ENCODE measurements around the gene RAPGEF1. TPM values are rescaled to one million over a fixed set of nuclear protein-coding genes. Genes with fewer than 3 reads are reported as not detected.

The RAPGEF1 gene
- total and polyA plus RNA-seq, 2 donors (not counting 3 experiments of a cell fraction or from before 2014, with no cell fraction given), result 50.0 to 124 TPM

DNA sequence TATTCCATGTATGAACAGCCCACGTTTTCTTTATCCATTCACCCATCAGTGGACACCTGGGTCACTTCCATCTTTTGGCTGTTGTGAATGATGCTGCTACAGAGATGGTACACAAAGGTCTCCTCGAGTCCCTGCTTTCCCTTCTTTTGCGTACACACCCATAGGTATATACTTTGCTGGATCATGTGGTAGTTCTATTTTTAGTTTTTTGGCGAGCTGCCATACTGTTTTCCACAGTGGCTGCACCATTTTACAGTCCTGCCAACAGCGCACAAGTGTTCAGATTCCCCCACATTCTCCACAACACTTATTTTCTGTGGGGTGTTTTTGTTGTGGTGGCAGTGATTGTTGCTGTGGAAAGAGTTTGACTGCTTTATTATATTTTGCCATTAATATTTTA is 16.2 kb downstream of the RAPGEF1 start:
- FAIRE-seq (no peak), DNase-seq (ENCODE audit: low read depth, low spot score) (no peak)
- no peak overlapping the region for H3K9ac ChIP-seq (replicated peaks; ENCODE audit: extremely low read depth, insufficient read depth, low read length)
- POLR2A ChIA-PET, result no interaction called here
- BruUV-seq (replicated peaks), result no TSS peak
- no peaks in the 10 kb centered on the region for H3K27me3 ChIP-seq (ENCODE audit: control insufficient read depth in 2 of 2, insufficient read depth in 2 of 2, low read length in 2 of 2)
- H3K4me3 ChIP-seq (replicated peaks in 1 of 3; ENCODE audit: insufficient read depth in 1 of 3, low read depth in 1 of 3, low read length in 3 of 3), result no peak overlapping the region
- H2AFZ ChIP-seq (ENCODE audit: low read depth, low read length), result no peak overlapping the region
- no peak overlapping the region for H3K27ac ChIP-seq (ENCODE audit: insufficient read depth, low read depth, low read length)
- dilution Hi-C loops (cut with MboI; ENCODE audit: extremely low pct_ligation_motif_present, low sequenced_read_pairs), result no loop called here
- H3K79me2 ChIP-seq (ENCODE audit: control insufficient read depth, insufficient read depth, low read length), result peaks cover 90% of the 10 kb centered on the region
- intact Hi-C loops (cut with micrococcal nuclease), result no loop called here
- no peaks in the 10 kb centered on the region for H3K9me1 ChIP-seq (replicated peaks; ENCODE audit: control insufficient read depth, extremely low read depth, insufficient read depth, low read length)
- H3K36me3 ChIP-seq (ENCODE audit: control insufficient read depth in 2 of 2, extremely low read depth in 1 of 2, insufficient read depth in 2 of 2, low read length in 2 of 2), result peaks cover 0 to 3% of the 10 kb centered on the region in 2 experiments
- CTCF ChIA-PET, result interaction anchor here (1.0 to 2.1 kb wide), 2 partner anchors 8 to 13 kb away, joined by 3 to 5 read pairs; no protein-coding TSS in a partner anchor
- H3K4me2 ChIP-seq (ENCODE audit: insufficient read depth, low read length), result no peak overlapping the region
- H3K9me3 ChIP-seq (replicated peaks; ENCODE audit: control insufficient read depth, insufficient read depth, low read length), result no peaks in the 10 kb centered on the region
- no peak for TF ChIP-seq MAX (IDR thresholded peaks at IDR 0.05; ENCODE audit: insufficient read depth, insufficient read length)
- no peak for TF ChIP-seq FOS (IDR thresholded peaks at IDR 0.05; ENCODE audit: borderline replicate concordance, insufficient read depth, low read length)
- no peaks in the 10 kb centered on the region for H4K20me1 ChIP-seq (replicated peaks; ENCODE audit: control insufficient read depth, extremely low read depth, insufficient read depth, low read length)
- H3K4me1 ChIP-seq (ENCODE audit: control insufficient read depth, extremely low read depth, insufficient read depth, low read length), result peaks cover 17% of the 10 kb centered on the region

- Histone ChIP-seq H3K9me3 (replicated peaks; ENCODE audit: control insufficient read depth, insufficient read depth, low read length) (no peaks in the 10 kb centered on the region), H3K27ac (ENCODE audit: insufficient read depth, low read depth, low read length) (no peak overlapping the region), H3K4me2 (ENCODE audit: insufficient read depth, low read length) (no peak overlapping the region), H3K79me2 (ENCODE audit: control insufficient read depth, insufficient read depth, low read length) (peaks cover 88% of the 10 kb centered on the region), H3K4me3 (replicated peaks in 1 of 3; ENCODE audit: insufficient read depth in 1 of 3, low read depth in 1 of 3, low read length in 3 of 3) (no peak overlapping the region), H3K9ac (replicated peaks; ENCODE audit: extremely low read depth, insufficient read depth, low read length) (no peak overlapping the region), H2AFZ (ENCODE audit: low read depth, low read length) (no peak overlapping the region), H4K20me1 (replicated peaks; ENCODE audit: control insufficient read depth, extremely low read depth, insufficient read depth, low read length) (no peaks in the 10 kb centered on the region), H3K36me3 (ENCODE audit: control insufficient read depth in 2 of 2, extremely low read depth in 1 of 2, insufficient read depth in 2 of 2, low read length in 2 of 2) (peaks cover 0 to 3% of the 10 kb centered on the region in 2 experiments), H3K4me1 (ENCODE audit: control insufficient read depth, extremely low read depth, insufficient read depth, low read length) (peaks cover 3% of the 10 kb centered on the region), H3K27me3 (ENCODE audit: control insufficient read depth in 2 of 2, insufficient read depth in 2 of 2, low read length in 2 of 2) (no peaks in the 10 kb centered on the region), H3K9me1 (replicated peaks; ENCODE audit: control insufficient read depth, extremely low read depth, insufficient read depth, low read length) (no peaks in the 10 kb centered on the region)
- BruUV-seq (replicated peaks), result no TSS peak
- no peak for DNase-seq (ENCODE audit: low read depth, low spot score)
- dilution Hi-C loops (cut with MboI; ENCODE audit: extremely low pct_ligation_motif_present, low sequenced_read_pairs), result no loop called here
- TF ChIP-seq, protein P1, sequence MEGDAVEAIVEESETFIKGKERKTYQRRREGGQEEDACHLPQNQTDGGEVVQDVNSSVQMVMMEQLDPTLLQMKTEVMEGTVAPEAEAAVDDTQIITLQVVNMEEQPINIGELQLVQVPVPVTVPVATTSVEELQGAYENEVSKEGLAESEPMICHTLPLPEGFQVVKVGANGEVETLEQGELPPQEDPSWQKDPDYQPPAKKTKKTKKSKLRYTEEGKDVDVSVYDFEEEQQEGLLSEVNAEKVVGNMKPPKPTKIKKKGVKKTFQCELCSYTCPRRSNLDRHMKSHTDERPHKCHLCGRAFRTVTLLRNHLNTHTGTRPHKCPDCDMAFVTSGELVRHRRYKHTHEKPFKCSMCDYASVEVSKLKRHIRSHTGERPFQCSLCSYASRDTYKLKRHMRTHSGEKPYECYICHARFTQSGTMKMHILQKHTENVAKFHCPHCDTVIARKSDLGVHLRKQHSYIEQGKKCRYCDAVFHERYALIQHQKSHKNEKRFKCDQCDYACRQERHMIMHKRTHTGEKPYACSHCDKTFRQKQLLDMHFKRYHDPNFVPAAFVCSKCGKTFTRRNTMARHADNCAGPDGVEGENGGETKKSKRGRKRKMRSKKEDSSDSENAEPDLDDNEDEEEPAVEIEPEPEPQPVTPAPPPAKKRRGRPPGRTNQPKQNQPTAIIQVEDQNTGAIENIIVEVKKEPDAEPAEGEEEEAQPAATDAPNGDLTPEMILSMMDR (IDR thresholded peaks at IDR 0.05; ENCODE audit: extremely low read depth in 1 of 2, insufficient read depth in 1 of 2, low read depth in 1 of 2, low read length in 2 of 2), result no peak
- no peak for TF ChIP-seq POLR2AphosphoS5 (IDR thresholded peaks at IDR 0.05; ENCODE audit: insufficient read depth, low read depth, low read length)
- TF ChIP-seq EZH2 (IDR thresholded peaks at IDR 0.05; ENCODE audit: borderline replicate concordance, low read depth, low read length, severe bottlenecking), result no peak
- no peak for TF ChIP-seq MYC (IDR thresholded peaks at IDR 0.05; ENCODE audit: low read depth, low read length)
- no peak for TF ChIP-seq JUN (IDR thresholded peaks at IDR 0.05; ENCODE audit: borderline replicate concordance, insufficient read depth, insufficient read length, low read depth)
- no peak for TF ChIP-seq GATA2 (IDR thresholded peaks at IDR 0.05; ENCODE audit: insufficient read depth, insufficient read length, low read depth, low read length)
- no peak for TF ChIP-seq MAX (IDR thresholded peaks at IDR 0.05; ENCODE audit: insufficient read depth, insufficient read length)
- no peak for TF ChIP-seq FOS (IDR thresholded peaks at IDR 0.05; ENCODE audit: borderline replicate concordance, insufficient read depth, low read length)
- TF ChIP-seq POLR2A (IDR thresholded peaks at IDR 0.05; ENCODE audit: low read depth, low read length), result no peak
- intact Hi-C loops (cut with micrococcal nuclease), result no loop called here
- ChIA-PET POLR2A (interaction anchor here (0.8 kb wide), 1 partner anchor 9 kb away, joined by 3 read pairs; no protein-coding TSS in a partner anchor), CTCF (interaction anchor here (1.0 kb wide), 1 partner anchor 8 kb away, joined by 3 read pairs; no protein-coding TSS in a partner anchor)
- FAIRE-seq, result no peak
Observed at GRCh38 chr9:131722255-131722654, 17.6 kb downstream of the RAPGEF1 start.
